ENCODE results near the gene MTHFD1L.

MTHFD1L gene

DNA sequence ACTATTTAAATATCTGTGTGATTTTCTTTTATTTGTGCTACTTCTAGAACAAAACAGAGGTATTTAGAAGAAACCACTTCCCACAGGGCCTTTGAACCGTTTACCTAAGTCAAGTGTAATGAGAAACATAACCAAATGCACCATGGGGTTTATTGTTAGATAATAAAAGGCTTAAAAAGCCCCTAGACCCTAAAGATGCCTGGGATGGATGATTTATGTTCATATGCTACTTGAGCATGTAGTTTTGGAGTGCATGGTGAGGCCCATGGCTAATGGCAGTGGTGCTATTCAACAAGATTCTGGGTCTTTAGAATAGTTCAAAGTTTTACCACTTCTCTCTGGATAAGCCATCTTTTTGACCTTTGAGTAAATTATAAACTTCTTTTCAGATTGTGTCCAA lies 65.9 kb downstream of the MTHFD1L start (continued):
- TF ChIP-seq SNAI2 (CRISPR knock-in tag; IDR thresholded peaks at IDR 0.05): no peak
- TF ChIP-seq, protein P1, sequence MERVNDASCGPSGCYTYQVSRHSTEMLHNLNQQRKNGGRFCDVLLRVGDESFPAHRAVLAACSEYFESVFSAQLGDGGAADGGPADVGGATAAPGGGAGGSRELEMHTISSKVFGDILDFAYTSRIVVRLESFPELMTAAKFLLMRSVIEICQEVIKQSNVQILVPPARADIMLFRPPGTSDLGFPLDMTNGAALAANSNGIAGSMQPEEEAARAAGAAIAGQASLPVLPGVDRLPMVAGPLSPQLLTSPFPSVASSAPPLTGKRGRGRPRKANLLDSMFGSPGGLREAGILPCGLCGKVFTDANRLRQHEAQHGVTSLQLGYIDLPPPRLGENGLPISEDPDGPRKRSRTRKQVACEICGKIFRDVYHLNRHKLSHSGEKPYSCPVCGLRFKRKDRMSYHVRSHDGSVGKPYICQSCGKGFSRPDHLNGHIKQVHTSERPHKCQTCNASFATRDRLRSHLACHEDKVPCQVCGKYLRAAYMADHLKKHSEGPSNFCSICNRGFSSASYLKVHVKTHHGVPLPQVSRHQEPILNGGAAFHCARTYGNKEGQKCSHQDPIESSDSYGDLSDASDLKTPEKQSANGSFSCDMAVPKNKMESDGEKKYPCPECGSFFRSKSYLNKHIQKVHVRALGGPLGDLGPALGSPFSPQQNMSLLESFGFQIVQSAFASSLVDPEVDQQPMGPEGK (CRISPR knock-in tag; IDR thresholded peaks at IDR 0.05; ENCODE audit: borderline replicate concordance): no peak

DNA sequence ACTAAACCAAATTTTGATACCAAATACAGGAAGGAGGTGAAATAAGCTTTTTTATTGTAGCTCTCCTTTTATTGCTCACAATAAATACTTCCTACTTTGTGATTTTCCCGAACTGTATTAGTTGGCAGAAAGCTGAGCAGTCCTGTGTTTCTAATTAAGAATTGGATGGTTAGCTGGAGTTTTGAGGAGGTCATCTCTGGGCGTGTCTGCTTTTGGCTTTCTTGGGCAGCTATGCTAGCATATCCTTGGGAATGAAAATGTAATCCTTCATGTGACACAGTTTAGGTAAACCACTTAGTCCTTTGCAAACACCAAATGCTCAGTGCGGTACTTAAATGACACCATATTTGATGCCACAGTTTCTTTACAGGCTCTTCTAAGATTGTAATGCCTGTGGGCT lies 67.5 kb downstream of the MTHFD1L start:
- TF ChIP-seq BACH2 (CRISPR knock-in tag; IDR thresholded peaks at IDR 0.05; ENCODE audit: borderline replicate concordance) (no peak), TOX (CRISPR knock-in tag; IDR thresholded peaks at IDR 0.05; ENCODE audit: borderline replicate concordance) (no peak), ISL1 (CRISPR knock-in tag; IDR thresholded peaks at IDR 0.05) (no peak), ESRRG (CRISPR knock-in tag; IDR thresholded peaks at IDR 0.05) (no peak), TCF4 (CRISPR knock-in tag; IDR thresholded peaks at IDR 0.05; ENCODE audit: borderline replicate concordance) (no peak), ZNF70 (CRISPR knock-in tag; IDR thresholded peaks at IDR 0.05) (no peak)
- TF ChIP-seq, protein P2, sequence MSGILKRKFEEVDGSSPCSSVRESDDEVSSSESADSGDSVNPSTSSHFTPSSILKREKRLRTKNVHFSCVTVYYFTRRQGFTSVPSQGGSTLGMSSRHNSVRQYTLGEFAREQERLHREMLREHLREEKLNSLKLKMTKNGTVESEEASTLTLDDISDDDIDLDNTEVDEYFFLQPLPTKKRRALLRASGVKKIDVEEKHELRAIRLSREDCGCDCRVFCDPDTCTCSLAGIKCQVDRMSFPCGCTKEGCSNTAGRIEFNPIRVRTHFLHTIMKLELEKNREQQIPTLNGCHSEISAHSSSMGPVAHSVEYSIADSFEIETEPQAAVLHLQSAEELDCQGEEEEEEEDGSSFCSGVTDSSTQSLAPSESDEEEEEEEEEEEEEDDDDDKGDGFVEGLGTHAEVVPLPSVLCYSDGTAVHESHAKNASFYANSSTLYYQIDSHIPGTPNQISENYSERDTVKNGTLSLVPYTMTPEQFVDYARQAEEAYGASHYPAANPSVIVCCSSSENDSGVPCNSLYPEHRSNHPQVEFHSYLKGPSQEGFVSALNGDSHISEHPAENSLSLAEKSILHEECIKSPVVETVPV (CRISPR knock-in tag; IDR thresholded peaks at IDR 0.05): no peak
- TF ChIP-seq, protein P1 (CRISPR knock-in tag; IDR thresholded peaks at IDR 0.05; ENCODE audit: borderline replicate concordance): no peak
- ATAC-seq: peak; percentile 69

DNA sequence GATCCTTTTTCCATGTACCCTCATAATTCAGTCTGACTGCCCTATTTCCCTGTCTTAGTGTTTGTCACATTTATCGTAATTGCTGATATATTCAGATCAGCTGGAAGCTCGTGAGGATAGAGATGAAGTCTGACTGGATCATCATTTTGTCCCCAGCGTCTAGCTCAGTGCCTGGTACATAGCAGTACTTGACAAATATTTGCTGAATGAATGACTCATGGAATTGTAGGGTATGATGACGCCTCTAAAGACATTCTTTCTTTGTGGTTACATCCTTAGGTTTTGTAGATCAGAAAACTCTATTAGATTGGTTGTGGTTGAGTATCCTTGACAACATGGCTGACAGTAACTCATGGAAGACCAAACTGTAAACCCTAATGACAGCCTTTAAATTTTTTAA lies 68.9 kb downstream of the MTHFD1L start:
- peak; percentile 60 for ATAC-seq
- TF ChIP-seq ZFP3 (CRISPR knock-in tag; IDR thresholded peaks at IDR 0.05) (no peak), SNAI2 (CRISPR knock-in tag; IDR thresholded peaks at IDR 0.05) (no peak)
- TF ChIP-seq, protein P3, sequence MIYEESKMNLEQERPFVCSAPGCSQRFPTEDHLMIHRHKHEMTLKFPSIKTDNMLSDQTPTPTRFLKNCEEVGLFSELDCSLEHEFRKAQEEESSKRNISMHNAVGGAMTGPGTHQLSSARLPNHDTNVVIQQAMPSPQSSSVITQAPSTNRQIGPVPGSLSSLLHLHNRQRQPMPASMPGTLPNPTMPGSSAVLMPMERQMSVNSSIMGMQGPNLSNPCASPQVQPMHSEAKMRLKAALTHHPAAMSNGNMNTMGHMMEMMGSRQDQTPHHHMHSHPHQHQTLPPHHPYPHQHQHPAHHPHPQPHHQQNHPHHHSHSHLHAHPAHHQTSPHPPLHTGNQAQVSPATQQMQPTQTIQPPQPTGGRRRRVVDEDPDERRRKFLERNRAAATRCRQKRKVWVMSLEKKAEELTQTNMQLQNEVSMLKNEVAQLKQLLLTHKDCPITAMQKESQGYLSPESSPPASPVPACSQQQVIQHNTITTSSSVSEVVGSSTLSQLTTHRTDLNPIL (CRISPR knock-in tag; IDR thresholded peaks at IDR 0.05; ENCODE audit: low read depth): no peak

DNA sequence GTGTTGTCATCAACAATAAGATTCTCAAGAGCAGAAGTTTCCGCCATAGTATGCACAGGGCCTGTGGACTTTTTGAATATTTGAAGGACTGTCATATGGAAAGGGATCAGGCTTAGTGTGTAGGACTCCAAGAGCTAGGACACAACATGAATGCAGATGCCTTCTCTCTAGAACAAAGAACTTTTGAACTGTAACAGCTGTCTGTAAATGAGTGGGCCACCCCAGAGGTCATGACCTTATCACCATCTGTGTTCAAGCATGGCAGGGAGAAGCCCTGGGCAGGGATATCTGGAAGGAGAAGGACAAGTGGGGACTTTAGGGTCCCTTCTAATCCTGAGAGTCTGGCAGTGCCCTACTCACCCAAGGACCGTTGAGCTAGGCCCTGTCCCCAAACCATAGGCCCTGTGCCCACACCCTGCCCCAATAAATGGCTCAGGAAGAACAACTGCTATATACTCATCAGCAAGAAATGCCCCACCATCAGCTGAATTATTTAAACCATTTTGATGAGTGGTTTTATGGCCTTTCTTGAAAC lies 70.6 kb downstream of the MTHFD1L start:
- TF ChIP-seq SNAI2 (CRISPR knock-in tag; IDR thresholded peaks at IDR 0.05): no peak
- TF ChIP-seq ZFP30 (CRISPR knock-in tag; IDR thresholded peaks at IDR 0.05): no peak
- TF ChIP-seq TOX (CRISPR knock-in tag; IDR thresholded peaks at IDR 0.05; ENCODE audit: borderline replicate concordance): no peak
- TF ChIP-seq ZNF70 (CRISPR knock-in tag; IDR thresholded peaks at IDR 0.05): no peak
- TF ChIP-seq ZNF565 (CRISPR knock-in tag; conservative IDR thresholded peaks at IDR 0.05; ENCODE audit: low read depth): no peak
- TF ChIP-seq PPARA (CRISPR knock-in tag; IDR thresholded peaks at IDR 0.05; ENCODE audit: borderline replicate concordance): no peak
- TF ChIP-seq, protein P2 (CRISPR knock-in tag; IDR thresholded peaks at IDR 0.05): no peak
- TF ChIP-seq, protein P1 (CRISPR knock-in tag; IDR thresholded peaks at IDR 0.05; ENCODE audit: borderline replicate concordance): no peak
- TF ChIP-seq, protein P3 (CRISPR knock-in tag; IDR thresholded peaks at IDR 0.05; ENCODE audit: low read depth): no peak
- TF ChIP-seq TCF4 (CRISPR knock-in tag; IDR thresholded peaks at IDR 0.05; ENCODE audit: borderline replicate concordance): no peak
- TF ChIP-seq, protein P4, sequence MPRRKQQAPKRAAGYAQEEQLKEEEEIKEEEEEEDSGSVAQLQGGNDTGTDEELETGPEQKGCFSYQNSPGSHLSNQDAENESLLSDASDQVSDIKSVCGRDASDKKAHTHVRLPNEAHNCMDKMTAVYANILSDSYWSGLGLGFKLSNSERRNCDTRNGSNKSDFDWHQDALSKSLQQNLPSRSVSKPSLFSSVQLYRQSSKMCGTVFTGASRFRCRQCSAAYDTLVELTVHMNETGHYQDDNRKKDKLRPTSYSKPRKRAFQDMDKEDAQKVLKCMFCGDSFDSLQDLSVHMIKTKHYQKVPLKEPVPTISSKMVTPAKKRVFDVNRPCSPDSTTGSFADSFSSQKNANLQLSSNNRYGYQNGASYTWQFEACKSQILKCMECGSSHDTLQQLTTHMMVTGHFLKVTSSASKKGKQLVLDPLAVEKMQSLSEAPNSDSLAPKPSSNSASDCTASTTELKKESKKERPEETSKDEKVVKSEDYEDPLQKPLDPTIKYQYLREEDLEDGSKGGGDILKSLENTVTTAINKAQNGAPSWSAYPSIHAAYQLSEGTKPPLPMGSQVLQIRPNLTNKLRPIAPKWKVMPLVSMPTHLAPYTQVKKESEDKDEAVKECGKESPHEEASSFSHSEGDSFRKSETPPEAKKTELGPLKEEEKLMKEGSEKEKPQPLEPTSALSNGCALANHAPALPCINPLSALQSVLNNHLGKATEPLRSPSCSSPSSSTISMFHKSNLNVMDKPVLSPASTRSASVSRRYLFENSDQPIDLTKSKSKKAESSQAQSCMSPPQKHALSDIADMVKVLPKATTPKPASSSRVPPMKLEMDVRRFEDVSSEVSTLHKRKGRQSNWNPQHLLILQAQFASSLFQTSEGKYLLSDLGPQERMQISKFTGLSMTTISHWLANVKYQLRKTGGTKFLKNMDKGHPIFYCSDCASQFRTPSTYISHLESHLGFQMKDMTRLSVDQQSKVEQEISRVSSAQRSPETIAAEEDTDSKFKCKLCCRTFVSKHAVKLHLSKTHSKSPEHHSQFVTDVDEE (CRISPR knock-in tag; IDR thresholded peaks at IDR 0.05): no peak
- no peak for TF ChIP-seq ZFP3 (CRISPR knock-in tag; IDR thresholded peaks at IDR 0.05)
- no peak for TF ChIP-seq ESRRG (CRISPR knock-in tag; IDR thresholded peaks at IDR 0.05)
- TF ChIP-seq RARB (CRISPR knock-in tag; IDR thresholded peaks at IDR 0.05): no peak
- TF ChIP-seq ZNF8 (CRISPR knock-in tag; IDR thresholded peaks at IDR 0.05): no peak
- TF ChIP-seq GLIS3 (CRISPR knock-in tag; IDR thresholded peaks at IDR 0.05): no peak
- TF ChIP-seq CSDC2 (CRISPR knock-in tag; IDR thresholded peaks at IDR 0.05): no peak
- no peak for ATAC-seq

Data from SK-N-SH treated with all-trans-retinoic acid at 6 μM for 48 hours (cell line).